ENCODE results near the gene RAP1GAP. TPM values are rescaled to one million over a fixed set of nuclear protein-coding genes. Genes with fewer than 3 reads are reported as not detected.

RAP1GAP gene
- total RNA-seq, 2 donors from 2014 or later, result 8.0 to 8.2 TPM

DNA sequence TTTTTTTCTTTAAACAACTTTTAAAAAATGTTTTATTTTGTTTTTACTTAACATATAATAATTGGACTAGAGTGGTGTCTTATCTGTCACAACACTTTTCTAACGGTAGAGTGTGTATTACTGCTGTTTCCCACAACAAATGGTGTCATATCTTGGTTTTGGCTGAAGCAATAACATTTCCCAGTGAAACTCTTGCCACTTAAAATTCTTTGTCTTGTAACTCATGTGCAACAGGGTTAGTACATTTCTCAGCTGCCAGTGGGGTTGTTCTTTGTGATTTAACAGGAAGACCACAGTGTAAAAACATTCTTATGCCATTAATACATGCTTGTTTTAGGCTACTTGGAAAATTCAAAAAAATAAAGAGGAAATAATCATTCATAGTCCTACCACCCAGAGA is 116.4 kb downstream of the RAP1GAP start:
- no peaks in the 10 kb centered on the region for H3K9me3 ChIP-seq (ENCODE audit: control insufficient read depth, low read length)
- no peaks in the 10 kb centered on the region for H3K27me3 Mint-ChIP-seq (ENCODE audit: insufficient read depth)

DNA sequence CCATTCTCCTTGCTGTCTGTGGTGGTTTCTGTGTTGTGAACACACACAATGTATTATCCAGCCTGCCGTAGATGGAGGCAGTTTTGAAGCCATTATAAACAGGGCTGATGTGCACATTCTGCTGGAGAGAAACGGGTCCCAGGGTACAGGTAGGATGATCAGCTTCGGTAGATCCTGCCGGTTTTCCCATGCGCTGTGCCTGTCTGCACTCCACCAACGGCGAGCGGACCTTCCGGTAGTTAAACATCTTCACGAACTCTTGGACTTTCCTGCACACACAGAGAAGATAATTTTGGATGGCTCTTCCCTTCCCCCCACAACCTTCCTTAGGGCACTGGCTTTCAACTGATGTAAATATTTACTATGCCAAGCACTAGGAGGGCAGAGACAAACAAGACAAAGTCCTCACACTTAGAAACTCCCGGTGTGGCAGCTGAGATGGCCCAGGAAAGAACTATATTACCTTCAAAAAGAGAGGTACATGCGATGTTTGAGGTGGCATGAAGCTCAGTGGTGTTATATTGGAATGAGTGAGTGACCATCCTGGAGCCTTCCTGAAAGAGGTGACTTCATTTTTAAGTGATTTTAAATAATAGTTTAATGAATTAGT is 118.2 kb downstream of the RAP1GAP start:
- H3K4me3 Mint-ChIP-seq, result no peak overlapping the region
- no peaks in the 10 kb centered on the region for H3K9me3 Mint-ChIP-seq
- peaks cover 8% of the 10 kb centered on the region for H3K36me3 Mint-ChIP-seq (ENCODE audit: low read depth)
- TF ChIP-seq, protein P1, sequence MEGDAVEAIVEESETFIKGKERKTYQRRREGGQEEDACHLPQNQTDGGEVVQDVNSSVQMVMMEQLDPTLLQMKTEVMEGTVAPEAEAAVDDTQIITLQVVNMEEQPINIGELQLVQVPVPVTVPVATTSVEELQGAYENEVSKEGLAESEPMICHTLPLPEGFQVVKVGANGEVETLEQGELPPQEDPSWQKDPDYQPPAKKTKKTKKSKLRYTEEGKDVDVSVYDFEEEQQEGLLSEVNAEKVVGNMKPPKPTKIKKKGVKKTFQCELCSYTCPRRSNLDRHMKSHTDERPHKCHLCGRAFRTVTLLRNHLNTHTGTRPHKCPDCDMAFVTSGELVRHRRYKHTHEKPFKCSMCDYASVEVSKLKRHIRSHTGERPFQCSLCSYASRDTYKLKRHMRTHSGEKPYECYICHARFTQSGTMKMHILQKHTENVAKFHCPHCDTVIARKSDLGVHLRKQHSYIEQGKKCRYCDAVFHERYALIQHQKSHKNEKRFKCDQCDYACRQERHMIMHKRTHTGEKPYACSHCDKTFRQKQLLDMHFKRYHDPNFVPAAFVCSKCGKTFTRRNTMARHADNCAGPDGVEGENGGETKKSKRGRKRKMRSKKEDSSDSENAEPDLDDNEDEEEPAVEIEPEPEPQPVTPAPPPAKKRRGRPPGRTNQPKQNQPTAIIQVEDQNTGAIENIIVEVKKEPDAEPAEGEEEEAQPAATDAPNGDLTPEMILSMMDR (conservative IDR thresholded peaks at IDR 0.05), result no peak
- H3K36me3 ChIP-seq (ENCODE audit: control insufficient read depth, insufficient read depth, low read length), result no peaks in the 10 kb centered on the region
- H3K4me3 ChIP-seq (ENCODE audit: low read length), result no peak overlapping the region
- no peaks in the 10 kb centered on the region for H3K27me3 ChIP-seq (ENCODE audit: control insufficient read depth, insufficient read depth, low read length, poor library complexity, severe bottlenecking)
- H3K4me1 ChIP-seq (ENCODE audit: control insufficient read depth, insufficient read depth, low read length), result peaks cover 2% of the 10 kb centered on the region
- H3K9me3 ChIP-seq (ENCODE audit: control insufficient read depth, low read length), result no peaks in the 10 kb centered on the region
- no peak overlapping the region for H3K27ac ChIP-seq (ENCODE audit: low read depth, low read length)
- no peaks in the 10 kb centered on the region for H3K27me3 Mint-ChIP-seq (ENCODE audit: insufficient read depth)
- WGBS, 2 experiments (ENCODE audit: insufficient coverage in 1 of 2, insufficient read length in 1 of 2), result 92 to 96% methylated on average over 9 to 12 of the region's 12 CpGs
- no peak overlapping the region for H3K9ac ChIP-seq (ENCODE audit: extremely low read depth, low read length, poor library complexity, severe bottlenecking)
- no peak overlapping the region for H3K27ac Mint-ChIP-seq
- H3K4me1 Mint-ChIP-seq, result peaks cover 17% of the 10 kb centered on the region
- DNase-seq, result no peak

More for the DNA sequence above, 116.4 kb downstream of the RAP1GAP start:
- H3K9ac ChIP-seq (ENCODE audit: extremely low read depth, low read length, poor library complexity, severe bottlenecking), result no peak overlapping the region
- H3K4me1 Mint-ChIP-seq, result peaks cover 15% of the 10 kb centered on the region
- DNase-seq, result no peak
- no peak overlapping the region for H3K27ac ChIP-seq (ENCODE audit: low read depth, low read length)
- H3K4me3 ChIP-seq (ENCODE audit: low read length), result no peak overlapping the region
- no peaks in the 10 kb centered on the region for H3K9me3 Mint-ChIP-seq
- H3K27ac Mint-ChIP-seq, result peak overlapping the region; percentile 67
- TF ChIP-seq, protein P1 (conservative IDR thresholded peaks at IDR 0.05), result no peak
- peaks cover 15% of the 10 kb centered on the region for H3K36me3 Mint-ChIP-seq (ENCODE audit: low read depth)
- H3K27me3 ChIP-seq (ENCODE audit: control insufficient read depth, insufficient read depth, low read length, poor library complexity, severe bottlenecking), result no peaks in the 10 kb centered on the region
- peaks cover 2% of the 10 kb centered on the region for H3K4me1 ChIP-seq (ENCODE audit: control insufficient read depth, insufficient read depth, low read length)
- no peaks in the 10 kb centered on the region for H3K36me3 ChIP-seq (ENCODE audit: control insufficient read depth, insufficient read depth, low read length)
- 67 to 70% methylated on average over 1 of the region's 1 CpG for WGBS, 2 experiments (ENCODE audit: insufficient coverage in 1 of 2, insufficient read length in 1 of 2)
- no peak overlapping the region for H3K4me3 Mint-ChIP-seq

DNA sequence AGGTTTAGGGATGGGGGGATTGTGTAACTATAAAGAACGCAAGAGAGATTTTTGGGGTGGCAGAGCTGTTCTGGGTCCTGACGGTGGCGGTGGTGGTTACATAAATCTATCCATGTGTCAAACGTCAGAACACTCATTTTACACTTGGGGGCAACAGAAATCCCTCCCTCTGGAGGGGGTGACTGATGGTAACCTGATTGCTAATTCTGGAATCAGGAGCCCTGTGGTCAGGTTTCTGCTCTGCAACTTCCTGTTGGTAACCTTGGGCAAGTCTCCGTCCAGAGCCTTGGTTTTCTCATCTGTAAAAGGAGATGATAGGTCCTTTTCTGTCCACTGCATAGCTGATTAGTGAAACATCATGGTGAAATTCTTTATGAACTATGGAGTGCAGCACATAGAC is 119.1 kb downstream of the RAP1GAP start:
- Histone ChIP-seq H3K9me3 (ENCODE audit: control insufficient read depth, low read length) (no peaks in the 10 kb centered on the region), H3K9ac (ENCODE audit: extremely low read depth, low read length, poor library complexity, severe bottlenecking) (no peak overlapping the region), H3K27ac (ENCODE audit: low read depth, low read length) (no peak overlapping the region), H3K4me1 (ENCODE audit: control insufficient read depth, insufficient read depth, low read length) (peaks cover 2% of the 10 kb centered on the region), H3K27me3 (ENCODE audit: control insufficient read depth, insufficient read depth, low read length, poor library complexity, severe bottlenecking) (no peaks in the 10 kb centered on the region), H3K36me3 (ENCODE audit: control insufficient read depth, insufficient read depth, low read length) (no peaks in the 10 kb centered on the region), H3K4me3 (ENCODE audit: low read length) (no peak overlapping the region)
- Mint-ChIP-seq H3K27me3 (ENCODE audit: insufficient read depth) (no peaks in the 10 kb centered on the region), H3K4me3 (no peak overlapping the region), H3K4me1 (peaks cover 17% of the 10 kb centered on the region), H3K36me3 (ENCODE audit: low read depth) (peaks cover 4% of the 10 kb centered on the region), H3K27ac (no peak overlapping the region), H3K9me3 (no peaks in the 10 kb centered on the region)
- 95 to 97% methylated on average over 5 of the region's 5 CpGs for WGBS, 2 experiments (ENCODE audit: insufficient coverage in 1 of 2, insufficient read length in 1 of 2)
- TF ChIP-seq, protein P1 (conservative IDR thresholded peaks at IDR 0.05), result no peak
- DNase-seq, result no peak
